SK-N-SH (cell line): Measurements from ENCODE around the gene TM2D1. TPM values are rescaled to one million over a fixed set of nuclear protein-coding genes. Genes with fewer than 3 reads are reported as not detected.
A peak's percentile ranks its signal among the peaks of the same experiment; 100 is the strongest.
"Not testable (repeated sequence)": the region's sequence is repeated elsewhere in the genome, so short reads cannot be mapped to it uniquely, and the experiment has no call there.

Experiments used
- CTCF ChIA-PET: fragments of 300-600, 350-600 bp; formaldehyde crosslinking; extraction: SDS; loops from one replicate; lab custom pipeline; 2021; lab: Yijun Ruan, JAX
- POLR2A ChIA-PET: fragments of 350-600 bp; sonication (Branson Sonifier 250); formaldehyde crosslinking; extraction: SDS; loops from one replicate; lab custom pipeline; 2020; ENCODE audit warnings: antibody characterized with exemption, inconsistent platforms; lab: Yijun Ruan, JAX
- DNase-seq: peaks from one replicate; pipeline ENCODE4 v3.0.0; 2012
- H2AFZ ChIP-seq: fragments of 200-600 bp; sonication (generic); 2 replicates; pipeline ENCODE4 v1.8.1; 2016; ENCODE audit warnings: antibody characterized with exemption, mild to moderate bottlenecking, low read depth
- H3F3A ChIP-seq: fragments of 200-600 bp; sonication (generic); replicated peaks from 2 replicates; pipeline ENCODE3; 2016; ENCODE audit warnings: antibody characterized with exemption, mild to moderate bottlenecking; ENCODE audit not compliant: insufficient read depth
- H3K27ac ChIP-seq, 2 experiments: fragments of 200-500 bp in 1 of 2; fragments of 200-600 bp in 1 of 2; sonication (Bioruptor generic) in 1 of 2; sonication (generic), shearing (Covaris generic) in 1 of 2; 2 replicates each; pipeline versions ENCODE4 v1.5.1 to v1.6.1; 2014 to 2016; ENCODE audit warnings: low read depth in 2 of 2, inconsistent platforms in 1 of 2, low read length in 1 of 2, mild to moderate bottlenecking in 1 of 2, mixed read lengths in 1 of 2
- H3K27me3 ChIP-seq: fragments of 200-600 bp; sonication (generic), shearing (Covaris generic); 2 replicates; pipeline ENCODE4 v1.6.1; 2016; ENCODE audit warnings: mixed run types; ENCODE audit not compliant: insufficient read depth
- H3K36me3 ChIP-seq, 2 experiments: fragments of 200-500 bp in 1 of 2; fragments of 200-600 bp in 1 of 2; sonication (Bioruptor generic) in 1 of 2; sonication (generic) in 1 of 2; replicated peaks in 1 of 2; 2 replicates each; pipeline versions ENCODE3 to v1.5.1; 2014 to 2016; ENCODE audit warnings: low read length in 1 of 2, mild to moderate bottlenecking in 1 of 2; ENCODE audit not compliant: insufficient read depth in 2 of 2, control insufficient read depth in 1 of 2
- H3K4me1 ChIP-seq, 2 experiments: fragments of 200-500 bp in 1 of 2; fragments of 200-600 bp in 1 of 2; sonication (Bioruptor generic) in 1 of 2; sonication (generic), shearing (Covaris generic) in 1 of 2; 2 replicates each; pipeline versions ENCODE4 v1.5.1 to v1.6.1; 2014 to 2016; ENCODE audit warnings: low read depth in 1 of 2, low read length in 1 of 2, mixed run types in 1 of 2; ENCODE audit not compliant: insufficient read depth in 2 of 2, control insufficient read depth in 1 of 2
- H3K4me2 ChIP-seq: fragments of 200-600 bp; sonication (generic), shearing (Covaris generic); 2 replicates; pipeline ENCODE4 v1.6.1; 2017; ENCODE audit warnings: mixed run types
- H3K4me3 ChIP-seq, 2 experiments: fragments of 200-500 bp in 1 of 2; fragments of 200-600 bp in 1 of 2; sonication (Bioruptor generic) in 1 of 2; sonication (generic), shearing (Covaris generic) in 1 of 2; 2 replicates each; pipeline versions ENCODE4 v1.5.1 to v1.8.1; 2014 to 2016; ENCODE audit warnings: low read depth in 2 of 2, inconsistent platforms in 1 of 2, low read length in 1 of 2, mild to moderate bottlenecking in 1 of 2, mixed read lengths in 1 of 2, moderate library complexity in 1 of 2
- H3K79me2 ChIP-seq: fragments of 200-600 bp; sonication (generic); 2 replicates; pipeline ENCODE4 v1.8.1; 2017; ENCODE audit warnings: mild to moderate bottlenecking; ENCODE audit not compliant: insufficient read depth
- H3K9ac ChIP-seq: fragments of 200-600 bp; sonication (generic); 2 replicates; pipeline ENCODE4 v1.6.1; 2017; ENCODE audit warnings: mixed run types
- H3K9me2 ChIP-seq: fragments of 200-600 bp; sonication (generic); 2 replicates; pipeline ENCODE4 v1.6.1; 2017; ENCODE audit warnings: mixed run types
- H3K9me3 ChIP-seq: fragments of 200-600 bp; sonication (generic); 2 replicates; pipeline ENCODE4 v1.6.1; 2017; ENCODE audit warnings: mixed run types, mild to moderate bottlenecking, moderate library complexity
- H4K20me1 ChIP-seq: fragments of 200-600 bp; sonication (generic); 2 replicates; pipeline ENCODE4 v1.6.1; 2017; ENCODE audit warnings: mild to moderate bottlenecking, mixed run types; ENCODE audit not compliant: insufficient read depth
- CTCF ChIP-seq: fragments of 200-600 bp; sonication (generic); IDR thresholded peaks from 2 replicates; pipeline ENCODE4 v1.6.1; 2017; ENCODE audit warnings: antibody characterized with exemption, mild to moderate bottlenecking, moderate library complexity
- ELF1 ChIP-seq: IDR thresholded peaks from 2 replicates; pipeline ENCODE4 v1.4.0; 2012
- EP300 ChIP-seq, 2 experiments: IDR thresholded peaks; 2 replicates each; pipeline versions ENCODE4 v1.4.0 to v1.6.1; 2012; ENCODE audit warnings: borderline replicate concordance in 1 of 2, low read depth in 1 of 2, low read length in 1 of 2
- EZH2phosphoT487 ChIP-seq: fragments of 200-600 bp; sonication (generic); IDR thresholded peaks from 2 replicates; pipeline ENCODE4 v1.6.1; 2017; ENCODE audit warnings: low read depth, mixed run types, mild to moderate bottlenecking, antibody characterized with exemption, moderate library complexity, borderline replicate concordance
- FOSL2 ChIP-seq: IDR thresholded peaks from 2 replicates; pipeline ENCODE4 v1.4.0; 2012; ENCODE audit warnings: low read depth, mild to moderate bottlenecking, moderate library complexity, borderline replicate concordance
- FOXM1 ChIP-seq: IDR thresholded peaks from 2 replicates; pipeline ENCODE4 v1.4.0; 2012; ENCODE audit warnings: low read depth, mild to moderate bottlenecking
- GATA2 ChIP-seq: sonication (generic); formaldehyde crosslinking; IDR thresholded peaks from 2 replicates; pipeline ENCODE4 v1.5.0; 2020; ENCODE audit warnings: mild to moderate bottlenecking, missing genetic modification reagents
- MXI1 ChIP-seq: IDR thresholded peaks from 2 replicates; pipeline ENCODE4 v1.6.1; 2012; ENCODE audit warnings: mild to moderate bottlenecking, low read depth, low read length, improper control_type of control experiment
- NFIC ChIP-seq: IDR thresholded peaks from 2 replicates; pipeline ENCODE4 v1.4.0; 2012; ENCODE audit warnings: borderline replicate concordance
- RAD21 ChIP-seq: IDR thresholded peaks from 2 replicates; pipeline ENCODE4 v1.6.1; 2012; ENCODE audit warnings: mild to moderate bottlenecking, low read length
- RCOR1 ChIP-seq: fragments of 150-350 bp; IDR thresholded peaks from 2 replicates; pipeline ENCODE4 v1.6.1; 2017; ENCODE audit warnings: antibody characterized with exemption, low read length
- RFX5 ChIP-seq: IDR thresholded peaks from 2 replicates; pipeline ENCODE4 v1.6.1; 2012; ENCODE audit warnings: mild to moderate bottlenecking, improper control_type of control experiment, low read length
- SIN3A ChIP-seq: IDR thresholded peaks from 2 replicates; pipeline ENCODE4 v1.6.1; 2012; ENCODE audit warnings: low read depth, mild to moderate bottlenecking, low read length, moderate library complexity, borderline replicate concordance
- SMC3 ChIP-seq: IDR thresholded peaks from 2 replicates; pipeline ENCODE4 v1.6.1; 2012; ENCODE audit warnings: low read depth, low read length, improper control_type of control experiment
- TCF12 ChIP-seq: IDR thresholded peaks from 2 replicates; pipeline ENCODE4 v1.4.0; 2012
- YY1 ChIP-seq: IDR thresholded peaks from 2 replicates; pipeline ENCODE4 v1.4.0; 2012; ENCODE audit warnings: low read depth, mild to moderate bottlenecking
- ZBTB33 ChIP-seq: IDR thresholded peaks from 2 replicates; pipeline ENCODE4 v1.4.0; 2012; ENCODE audit warnings: low read depth, borderline replicate concordance
- WGBS: methylation state at CpG from one replicate; pipeline ENCODE4 v1.1.6; 2017; ENCODE audit warnings: low lambda C conversion rate; 5-methylcytosine and 5-hydroxymethylcytosine counted together
- polyA plus RNA-seq, 3 experiments: library from polyadenylated mRNA; depleted of rRNA; stranded (reverse); fragments of >200 nt; gene quantifications; 2 replicates each; pipeline ENCODE4 v1.2.3, GENCODE V29; 2012
- TF ChIP-seq, protein P1 (sequence below): IDR thresholded peaks from 2 replicates; pipeline ENCODE4; 2012

TM2D1 gene
- polyA plus RNA-seq, 1 of the 3 experiments (the other 2 are of a cell fraction), result 58.6 TPM

DNA sequence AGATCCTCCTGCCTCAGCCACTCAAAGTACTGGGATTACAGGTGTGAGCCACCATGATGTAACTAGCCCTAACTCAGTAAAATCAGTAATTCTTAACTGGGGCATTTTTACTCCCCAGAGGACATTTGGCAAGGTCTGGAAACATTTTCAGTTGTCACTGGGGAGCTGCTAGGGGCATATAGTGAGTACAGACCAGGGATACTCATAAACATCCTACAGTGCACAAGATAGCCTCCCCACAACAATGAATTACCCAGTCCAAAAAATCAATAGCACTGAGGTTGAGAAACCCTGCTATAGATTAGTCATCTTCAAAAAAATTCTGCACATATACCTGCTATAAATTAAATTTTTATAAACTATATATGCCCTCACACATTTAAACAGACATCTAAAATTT, 13.0 kb downstream of the TM2D1 start:
- ChIA-PET CTCF (no interaction called here), POLR2A (no interaction called here)
- Histone ChIP-seq H3K9me3 (no peaks in the 10 kb centered on the region), H3K9me2 (no peaks in the 10 kb centered on the region), H3K36me3 (peaks cover 13 to 32% of the 10 kb centered on the region in 2 experiments), H4K20me1 (peaks cover 15% of the 10 kb centered on the region; the same call in 1 of the 2 replicates), H2AFZ (no peak overlapping the region), H3K79me2 (peaks cover 83% of the 10 kb centered on the region), H3K4me1 (no peaks in the 10 kb centered on the region), H3F3A (no peaks in the 10 kb centered on the region), H3K4me3 (no peak overlapping the region), H3K4me2 (no peak overlapping the region), H3K9ac (no peak overlapping the region), H3K27ac (no peak overlapping the region), H3K27me3 (no peaks in the 10 kb centered on the region)
- no peak for DNase-seq
- TF ChIP-seq EP300 (IDR thresholded peaks at IDR 0.05; ENCODE audit: borderline replicate concordance in 1 of 2, low read depth in 1 of 2, low read length in 1 of 2) (no peak), RAD21 (no peak), RFX5 (no peak), SMC3 (no peak), ELF1 (no peak), NFIC (no peak), EZH2phosphoT487 (no peak), RCOR1 (no peak)

DNA sequence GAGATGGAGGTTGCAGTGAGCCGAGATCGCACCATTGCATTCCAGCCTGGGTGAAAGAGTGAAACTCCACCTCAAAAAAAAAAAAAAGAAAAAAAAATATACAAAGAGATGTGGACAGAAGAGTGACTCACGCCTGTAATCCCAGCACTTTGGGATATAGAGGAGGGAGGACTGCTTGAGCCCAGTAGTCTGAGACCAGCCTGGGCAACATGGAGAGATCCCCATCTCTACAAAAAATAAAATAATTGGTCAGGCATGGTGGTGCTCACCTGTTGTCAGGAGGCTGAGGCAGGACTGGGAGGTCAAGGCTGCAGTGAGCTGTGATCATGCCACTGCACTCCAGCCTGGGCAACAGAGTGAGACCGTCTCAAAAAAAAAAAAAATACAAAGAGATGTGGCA, 13.7 kb downstream of the TM2D1 start:
- H3K9me2 ChIP-seq, H3K27ac ChIP-seq, H3K4me1 ChIP-seq, H3K27me3 ChIP-seq, H3F3A ChIP-seq, H3K9ac ChIP-seq, H2AFZ ChIP-seq, DNase-seq, H3K4me2 ChIP-seq, H3K9me3 ChIP-seq, POLR2A ChIA-PET, CTCF ChIA-PET, H3K4me3 ChIP-seq: not testable (repeated sequence)
- TF ChIP-seq RFX5, result peak; percentile 74
- H3K36me3 ChIP-seq, result peaks cover 13 to 33% of the 10 kb centered on the region in 2 experiments
- peaks cover 78% of the 10 kb centered on the region for H3K79me2 ChIP-seq
- H4K20me1 ChIP-seq, result peaks cover 15% of the 10 kb centered on the region; the same call in 1 of the 2 replicates
- 91% methylated on average over 4 of the region's 4 CpGs for WGBS

- ChIA-PET POLR2A (no interaction called here), CTCF (no interaction called here)
- Histone ChIP-seq H3F3A (no peaks in the 10 kb centered on the region), H3K9me2 (no peaks in the 10 kb centered on the region), H3K9ac (no peak overlapping the region), H3K4me1 (no peaks in the 10 kb centered on the region), H4K20me1 (peaks cover 15% of the 10 kb centered on the region; the same call in 1 of the 2 replicates), H2AFZ (no peak overlapping the region), H3K36me3 (peaks cover 18 to 38% of the 10 kb centered on the region in 2 experiments), H3K79me2 (peaks cover 70% of the 10 kb centered on the region), H3K4me2 (no peak overlapping the region), H3K4me3 (no peak overlapping the region), H3K27me3 (no peaks in the 10 kb centered on the region), H3K27ac (no peak overlapping the region), H3K9me3 (no peaks in the 10 kb centered on the region)
- 100% methylated on average over 2 of the region's 2 CpGs for WGBS
- no peak for DNase-seq
- TF ChIP-seq, protein P1, sequence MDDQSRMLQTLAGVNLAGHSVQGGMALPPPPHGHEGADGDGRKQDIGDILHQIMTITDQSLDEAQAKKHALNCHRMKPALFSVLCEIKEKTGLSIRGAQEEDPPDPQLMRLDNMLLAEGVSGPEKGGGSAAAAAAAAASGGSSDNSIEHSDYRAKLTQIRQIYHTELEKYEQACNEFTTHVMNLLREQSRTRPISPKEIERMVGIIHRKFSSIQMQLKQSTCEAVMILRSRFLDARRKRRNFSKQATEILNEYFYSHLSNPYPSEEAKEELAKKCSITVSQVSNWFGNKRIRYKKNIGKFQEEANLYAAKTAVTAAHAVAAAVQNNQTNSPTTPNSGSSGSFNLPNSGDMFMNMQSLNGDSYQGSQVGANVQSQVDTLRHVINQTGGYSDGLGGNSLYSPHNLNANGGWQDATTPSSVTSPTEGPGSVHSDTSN, result no peak
- no peak for TF ChIP-seq EZH2phosphoT487
- no peak for TF ChIP-seq FOXM1
- TF ChIP-seq SMC3, result no peak
- no peak for TF ChIP-seq YY1
- TF ChIP-seq RFX5, result no peak
- TF ChIP-seq TCF12, result no peak
- no peak for TF ChIP-seq GATA2 (CRISPR knock-in tag)
- TF ChIP-seq SIN3A, result no peak
- no peak for TF ChIP-seq CTCF
- TF ChIP-seq FOSL2, result no peak
- no peak for TF ChIP-seq NFIC
- TF ChIP-seq EP300 (IDR thresholded peaks at IDR 0.05; ENCODE audit: borderline replicate concordance in 1 of 2, low read depth in 1 of 2, low read length in 1 of 2), result no peak
- no peak for TF ChIP-seq ZBTB33
- no peak for TF ChIP-seq MXI1
These were observed 15.0 kb downstream of the TM2D1 start for GRCh38 chr1:61709908-61710289.
